RWPE1 (cell line): ENCODE measurements around the gene PPP6C.
"Not testable (repeated sequence)": the region's sequence is repeated elsewhere in the genome, so short reads cannot be mapped to it uniquely, and the experiment has no call there.

Experiments
- CTCF ChIA-PET: fragments of 350-600 bp; sonication (Branson Sonifier 250); formaldehyde crosslinking; extraction: SDS; loops from one replicate; lab custom pipeline; 2021; lab: Yijun Ruan, JAX
- POLR2A ChIA-PET: fragments of 400-600 bp; formaldehyde crosslinking; extraction: SDS; loops from one replicate; lab custom pipeline; 2020; ENCODE audit warnings: antibody characterized with exemption; ENCODE audit not compliant: low non-redundant PET; lab: Yijun Ruan, JAX
- DNase-seq: peaks from one replicate; pipeline ENCODE4 v3.0.0; 2012; ENCODE audit warnings: low spot score
- H3K27ac ChIP-seq: fragments of 450-650 bp; 2 replicates; pipeline ENCODE4 v1.5.1; 2017
- TF ChIP-seq, protein P1 (sequence below): fragments of 450-650 bp; conservative IDR thresholded peaks from 2 replicates; pipeline ENCODE4 v1.5.1; 2017; ENCODE audit warnings: low read depth, mild to moderate bottlenecking

PPP6C gene

DNA sequence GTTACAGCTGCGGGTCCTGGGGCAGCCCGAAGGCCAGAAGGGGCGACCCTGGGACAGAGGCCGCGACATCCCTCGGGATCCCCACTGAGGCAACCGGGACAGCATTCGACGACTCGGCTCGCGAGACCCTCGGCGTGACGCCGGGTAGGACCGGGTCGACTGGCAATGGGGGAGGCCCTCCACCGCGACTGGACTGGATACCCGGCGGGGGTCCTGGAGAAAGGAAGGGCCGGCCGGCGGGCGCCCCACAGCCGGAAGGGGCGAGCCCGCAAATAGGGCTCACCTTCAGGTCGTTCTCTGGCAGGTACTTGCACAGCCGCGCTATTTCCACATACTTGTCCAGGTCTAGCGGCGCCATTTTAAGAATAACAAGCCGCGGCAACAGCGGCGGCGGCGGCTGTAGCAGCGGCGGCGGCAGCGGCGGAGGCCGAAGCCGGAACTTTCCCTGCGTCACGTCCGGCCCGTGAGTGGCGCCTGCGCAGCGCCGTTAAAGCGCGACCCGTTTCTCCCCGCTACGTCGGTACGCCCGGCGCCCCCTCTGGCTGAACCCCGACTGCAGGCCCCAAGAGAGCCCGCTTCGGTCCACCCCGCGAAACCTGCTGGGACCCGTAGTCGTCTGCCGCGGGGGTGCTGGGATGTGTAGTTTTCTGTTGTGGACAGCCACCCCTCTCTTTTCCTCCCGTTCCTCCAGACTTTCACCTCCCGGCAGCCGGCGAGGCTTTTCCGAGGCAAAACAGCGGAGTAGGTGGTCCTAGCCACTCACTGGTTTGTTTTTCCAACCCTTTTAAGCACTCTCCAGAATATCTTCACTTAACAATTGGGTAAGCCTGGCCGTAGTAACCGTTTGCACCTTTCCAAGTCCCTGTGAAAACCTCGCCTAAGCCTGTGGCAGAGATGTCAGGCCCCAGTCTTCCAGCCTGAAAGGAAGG lies at the start of gene PPP6C:
TSS of gene PPP6C (minus strand) at position 443 of the 929 bp plus-strand sequence. CDS start at position 358, 85 bp downstream.
- ChIA-PET CTCF (no interaction called here), POLR2A (interaction anchor here (1.3 kb wide), 1 partner anchor 51 kb away, joined by 4 read pairs; the partner anchor contains the start of gene HSPA5)
- TF ChIP-seq, protein P1, sequence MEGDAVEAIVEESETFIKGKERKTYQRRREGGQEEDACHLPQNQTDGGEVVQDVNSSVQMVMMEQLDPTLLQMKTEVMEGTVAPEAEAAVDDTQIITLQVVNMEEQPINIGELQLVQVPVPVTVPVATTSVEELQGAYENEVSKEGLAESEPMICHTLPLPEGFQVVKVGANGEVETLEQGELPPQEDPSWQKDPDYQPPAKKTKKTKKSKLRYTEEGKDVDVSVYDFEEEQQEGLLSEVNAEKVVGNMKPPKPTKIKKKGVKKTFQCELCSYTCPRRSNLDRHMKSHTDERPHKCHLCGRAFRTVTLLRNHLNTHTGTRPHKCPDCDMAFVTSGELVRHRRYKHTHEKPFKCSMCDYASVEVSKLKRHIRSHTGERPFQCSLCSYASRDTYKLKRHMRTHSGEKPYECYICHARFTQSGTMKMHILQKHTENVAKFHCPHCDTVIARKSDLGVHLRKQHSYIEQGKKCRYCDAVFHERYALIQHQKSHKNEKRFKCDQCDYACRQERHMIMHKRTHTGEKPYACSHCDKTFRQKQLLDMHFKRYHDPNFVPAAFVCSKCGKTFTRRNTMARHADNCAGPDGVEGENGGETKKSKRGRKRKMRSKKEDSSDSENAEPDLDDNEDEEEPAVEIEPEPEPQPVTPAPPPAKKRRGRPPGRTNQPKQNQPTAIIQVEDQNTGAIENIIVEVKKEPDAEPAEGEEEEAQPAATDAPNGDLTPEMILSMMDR = peak; percentile 92
- DNase-seq = peak; percentile 99
- peak within 1 kb of the TSS; percentile 85 for H3K27ac ChIP-seq

DNA sequence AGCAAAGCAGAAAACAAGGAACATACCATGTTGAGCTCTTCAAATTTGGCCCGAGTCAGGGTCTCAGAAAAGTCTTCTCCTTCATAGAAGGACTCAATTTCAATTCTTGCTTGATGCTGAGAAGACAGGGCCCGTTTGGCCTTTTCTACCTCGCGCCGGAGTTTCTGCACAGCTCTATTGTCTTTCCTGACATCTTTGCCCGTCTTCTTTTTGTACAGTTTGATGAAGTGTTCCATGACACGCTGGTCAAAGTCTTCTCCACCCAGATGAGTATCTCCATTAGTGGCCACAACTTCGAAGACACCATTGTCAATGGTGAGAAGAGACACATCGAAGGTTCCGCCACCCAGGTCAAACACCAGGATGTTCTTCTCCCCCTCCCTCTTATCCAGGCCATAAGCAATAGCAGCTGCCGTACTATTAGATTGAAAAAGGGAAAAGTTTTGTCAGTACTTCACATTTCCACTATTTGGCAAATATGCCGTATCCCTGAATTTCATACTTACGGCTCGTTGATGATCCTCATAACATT lies 49.4 kb upstream of the PPP6C start:
- no peak overlapping the region for H3K27ac ChIP-seq
- CTCF ChIA-PET = interaction anchor here (0.6 kb wide), 1 partner anchor 140 kb away, joined by 4 read pairs; no protein-coding TSS in a partner anchor
- POLR2A ChIA-PET = no interaction called here
- no peak for DNase-seq
- TF ChIP-seq, protein P1 = no peak

DNA sequence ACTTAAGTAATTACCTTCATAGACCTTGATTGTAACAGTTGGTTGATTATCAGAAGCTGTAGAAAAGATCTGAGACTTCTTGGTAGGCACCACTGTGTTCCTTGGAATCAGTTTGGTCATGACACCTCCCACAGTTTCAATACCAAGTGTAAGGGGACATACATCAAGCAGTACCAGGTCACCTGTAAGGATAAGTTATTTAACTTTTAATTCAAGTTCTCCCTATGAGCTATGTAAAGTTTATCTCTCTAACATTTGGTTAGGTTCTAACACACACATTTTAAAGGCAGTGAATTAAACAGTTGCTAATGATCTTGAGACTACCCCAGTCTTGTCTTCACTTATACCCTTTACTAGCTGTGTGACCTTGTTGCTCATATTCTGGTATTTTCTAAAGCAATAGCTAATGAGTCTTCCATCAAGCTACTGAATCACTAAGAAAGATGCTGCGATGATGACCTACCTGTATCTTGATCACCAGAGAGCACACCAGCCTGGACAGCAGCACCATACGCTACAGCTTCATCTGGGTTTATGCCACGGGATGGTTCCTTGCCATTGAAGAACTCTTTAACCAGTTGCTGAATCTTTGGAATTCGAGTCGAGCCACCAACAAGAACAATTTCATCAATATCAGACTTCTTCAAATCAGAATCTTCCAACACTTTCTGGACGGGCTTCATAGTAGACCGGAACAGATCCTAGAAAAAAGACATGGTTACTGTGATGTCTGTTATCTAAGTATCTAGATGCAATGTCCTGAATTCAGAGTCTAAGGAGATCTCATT lies 48.7 kb upstream of the PPP6C start:
- H3K27ac ChIP-seq = peak overlapping the region; percentile 32; the same call in 1 of the 2 replicates
- TF ChIP-seq, protein P1 = no peak
- DNase-seq = no peak
- POLR2A ChIA-PET = no interaction called here
- CTCF ChIA-PET = interaction anchor here (0.6 to 1.1 kb wide), 2 partner anchors 89 to 139 kb away, joined by 3 to 4 read pairs; no protein-coding TSS in a partner anchor

DNA sequence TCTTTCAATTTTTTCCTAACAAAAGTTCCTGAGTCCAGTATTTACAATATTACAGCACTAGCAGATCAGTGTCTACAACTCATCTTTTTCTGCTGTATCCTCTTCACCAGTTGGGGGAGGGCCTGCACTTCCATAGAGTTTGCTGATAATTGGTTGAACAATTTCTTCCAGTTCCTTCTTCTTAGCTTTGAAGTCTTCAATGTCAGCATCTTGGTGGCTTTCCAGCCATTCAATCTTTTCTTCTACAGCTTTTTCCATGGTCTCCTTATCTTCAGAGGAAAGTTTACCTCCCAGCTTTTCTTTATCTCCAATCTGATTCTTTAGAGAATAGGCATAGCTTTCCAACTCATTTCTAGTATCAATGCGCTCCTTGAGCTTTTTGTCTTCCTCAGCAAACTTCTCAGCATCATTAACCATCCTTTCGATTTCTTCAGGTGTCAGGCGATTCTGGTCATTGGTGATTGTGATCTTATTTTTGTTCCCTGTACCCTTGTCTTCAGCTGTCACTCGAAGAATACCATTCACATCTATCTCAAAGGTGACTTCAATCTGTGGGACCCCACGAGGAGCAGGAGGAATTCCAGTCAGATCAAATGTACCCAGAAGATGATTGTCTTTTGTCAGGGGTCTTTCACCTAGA lies 47.0 kb upstream of the PPP6C start:
- CTCF ChIA-PET = interaction anchor here (0.7 kb wide), 1 partner anchor 7 kb away, joined by 7 read pairs; no protein-coding TSS in a partner anchor
- POLR2A ChIA-PET = not testable (repeated sequence)

DNA sequence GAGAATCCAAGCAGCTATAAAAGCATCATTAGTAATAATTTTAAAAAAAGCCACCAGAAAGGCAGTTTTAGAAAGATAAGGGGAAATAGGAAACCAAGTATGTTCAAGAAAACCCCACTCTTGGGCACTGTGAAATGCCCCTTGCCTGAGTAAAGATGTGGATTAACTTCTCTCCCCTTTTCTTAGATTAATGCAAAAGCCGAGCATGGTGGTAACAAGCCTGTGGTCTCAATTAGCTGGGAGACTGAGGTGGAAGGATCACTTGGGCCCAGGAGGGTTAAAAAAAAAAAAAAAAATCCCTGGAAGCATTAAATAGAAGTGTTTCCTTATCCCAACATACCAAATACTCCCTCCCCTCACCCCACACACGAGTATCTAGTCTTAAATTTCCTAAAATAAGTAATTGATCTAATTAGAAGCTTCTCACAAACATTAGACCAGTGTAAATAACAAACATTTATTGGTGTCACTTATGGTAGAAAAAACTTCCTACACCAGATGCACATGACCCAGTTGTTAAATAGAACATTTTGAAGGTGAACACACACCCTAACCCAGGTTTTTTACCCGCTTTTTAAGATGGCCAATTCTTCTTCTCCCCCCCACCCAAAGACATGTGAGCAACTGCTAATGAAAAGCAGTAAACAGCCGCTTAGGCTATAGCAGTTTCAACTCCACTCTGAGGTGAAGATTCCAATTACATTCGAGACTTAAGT lies 46.4 kb upstream of the PPP6C start:
- CTCF ChIA-PET = interaction anchor here (0.7 kb wide), 1 partner anchor 8 kb away, joined by 7 read pairs; no protein-coding TSS in a partner anchor
- no peak overlapping the region for H3K27ac ChIP-seq
- TF ChIP-seq, protein P1 = no peak
- POLR2A ChIA-PET = interaction anchor here (0.6 kb wide), 1 partner anchor 12 kb away, joined by 4 read pairs; no protein-coding TSS in a partner anchor
- no peak for DNase-seq

More for the DNA sequence above, 47.0 kb upstream of the PPP6C start:
- H3K27ac ChIP-seq, DNase-seq: not testable (repeated sequence)

DNA sequence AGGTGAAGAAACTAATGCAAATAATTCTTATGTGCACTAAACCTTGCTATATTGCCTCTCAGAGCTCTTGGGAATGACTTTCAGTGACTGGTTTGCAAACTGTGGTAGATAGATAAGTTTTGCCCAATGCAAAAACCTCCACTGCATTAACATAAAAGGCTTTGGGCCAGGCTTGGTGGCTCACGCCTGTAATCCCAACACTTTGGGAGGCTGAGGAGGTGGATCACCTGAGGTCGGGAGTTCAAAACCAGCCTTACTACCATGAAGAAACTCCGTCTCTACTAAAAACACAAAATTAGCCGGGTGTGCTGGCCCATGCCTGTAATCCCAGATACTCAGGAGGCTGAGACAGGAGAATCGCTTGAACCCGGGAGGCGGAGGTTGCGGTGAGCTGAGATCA lies 44.5 kb upstream of the PPP6C start:
- POLR2A ChIA-PET, DNase-seq, CTCF ChIA-PET: not testable (repeated sequence)
- H3K27ac ChIP-seq = peak overlapping the region; percentile 47; the same call in 1 of the 2 replicates
